Coronary artery (tissue), 2 donors: Measurements from ENCODE around the gene AGBL1.

ENCODE experiments used
- DNase-seq: peaks from one replicate; pipeline ENCODE4 v3.0.0-alpha.2; 2017; ENCODE audit warnings: low spot score
- H3K27ac ChIP-seq, 2 donors: fragments of 200-600 bp; sonication (generic); one replicate each; pipeline ENCODE4 v1.5.1; 2016 to 2019
- H3K4me3 ChIP-seq: fragments of 200-600 bp; sonication (generic); 2 replicates; pipeline ENCODE4 v1.5.1; 2016; ENCODE audit warnings: mild to moderate bottlenecking, moderate library complexity
- TF ChIP-seq, protein P1 (sequence below): fragments of 200-600 bp; sonication (generic); IDR thresholded peaks from one replicate; pipeline ENCODE4 v1.5.1; 2019; ENCODE audit warnings: antibody characterized with exemption

The AGBL1 gene

DNA sequence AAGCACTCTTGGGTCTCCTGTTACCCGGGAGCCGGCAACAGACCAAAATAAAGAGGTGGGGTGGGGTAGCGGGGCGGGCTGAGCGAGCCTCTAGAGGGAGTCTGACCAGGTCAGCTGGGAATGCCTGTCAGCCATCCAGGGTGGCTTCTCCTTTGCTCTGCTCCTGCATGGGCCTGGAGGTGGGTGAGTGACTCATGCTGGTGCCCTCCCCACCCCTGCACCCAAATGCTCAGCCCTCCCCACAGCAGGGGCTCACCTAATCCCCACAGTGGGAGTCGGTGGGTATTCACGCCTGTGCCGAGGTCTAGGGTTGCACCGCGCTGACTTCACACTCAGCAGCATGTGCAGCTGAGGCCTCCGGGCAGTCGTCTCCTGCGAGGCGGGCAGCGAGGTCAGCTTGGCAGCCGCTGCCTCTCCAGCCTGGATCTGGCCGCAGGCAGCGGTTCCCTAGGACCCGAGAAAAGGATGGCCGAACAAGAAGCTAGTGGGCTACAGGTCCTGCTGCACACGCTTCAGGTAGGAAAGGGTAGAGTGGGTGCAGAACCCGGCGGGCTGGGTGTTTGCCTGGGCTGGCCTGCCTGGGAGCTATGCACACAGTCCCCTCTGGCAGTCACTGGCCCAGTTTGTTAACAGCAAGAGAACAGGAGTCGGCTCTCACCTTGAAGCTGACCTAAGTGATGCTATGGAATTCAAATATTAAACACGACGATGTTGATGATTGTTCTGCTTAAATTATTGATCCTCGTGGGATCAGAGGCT lies at the start of gene AGBL1:
TSS of gene AGBL1 (plus strand) at position 364 of the 759 bp plus-strand sequence.
- DNase-seq: no peak
- TF ChIP-seq, protein P1, sequence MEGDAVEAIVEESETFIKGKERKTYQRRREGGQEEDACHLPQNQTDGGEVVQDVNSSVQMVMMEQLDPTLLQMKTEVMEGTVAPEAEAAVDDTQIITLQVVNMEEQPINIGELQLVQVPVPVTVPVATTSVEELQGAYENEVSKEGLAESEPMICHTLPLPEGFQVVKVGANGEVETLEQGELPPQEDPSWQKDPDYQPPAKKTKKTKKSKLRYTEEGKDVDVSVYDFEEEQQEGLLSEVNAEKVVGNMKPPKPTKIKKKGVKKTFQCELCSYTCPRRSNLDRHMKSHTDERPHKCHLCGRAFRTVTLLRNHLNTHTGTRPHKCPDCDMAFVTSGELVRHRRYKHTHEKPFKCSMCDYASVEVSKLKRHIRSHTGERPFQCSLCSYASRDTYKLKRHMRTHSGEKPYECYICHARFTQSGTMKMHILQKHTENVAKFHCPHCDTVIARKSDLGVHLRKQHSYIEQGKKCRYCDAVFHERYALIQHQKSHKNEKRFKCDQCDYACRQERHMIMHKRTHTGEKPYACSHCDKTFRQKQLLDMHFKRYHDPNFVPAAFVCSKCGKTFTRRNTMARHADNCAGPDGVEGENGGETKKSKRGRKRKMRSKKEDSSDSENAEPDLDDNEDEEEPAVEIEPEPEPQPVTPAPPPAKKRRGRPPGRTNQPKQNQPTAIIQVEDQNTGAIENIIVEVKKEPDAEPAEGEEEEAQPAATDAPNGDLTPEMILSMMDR: no peak

DNA sequence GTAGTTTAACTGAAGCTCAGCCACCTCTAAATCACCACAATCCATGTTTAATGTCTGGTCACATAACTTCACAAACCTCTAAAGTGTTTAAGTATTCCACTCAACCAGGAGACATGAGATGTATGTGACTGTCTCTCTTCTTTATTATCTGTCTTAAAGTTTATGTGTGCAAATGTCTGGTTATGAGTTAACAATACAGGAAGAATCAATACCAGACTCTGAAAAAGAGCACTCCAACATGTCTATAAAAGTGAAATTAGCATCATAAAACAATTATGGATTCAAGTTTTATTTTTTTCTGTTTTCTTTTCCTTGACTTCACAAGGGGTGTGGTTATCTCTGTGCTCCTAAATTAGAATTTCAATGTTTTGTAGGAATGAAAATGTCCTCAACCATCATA lies 44.8 kb upstream of the AGBL1 start:
- no peak for DNase-seq
- Histone ChIP-seq H3K4me3 (no peak overlapping the region), H3K27ac (no peak overlapping the region)
- TF ChIP-seq, protein P1: no peak

More for the DNA sequence above, at the start of gene AGBL1:
- H3K27ac ChIP-seq: no peak within 1 kb of the TSS
- H3K4me3 ChIP-seq: no peak within 1 kb of the TSS

DNA sequence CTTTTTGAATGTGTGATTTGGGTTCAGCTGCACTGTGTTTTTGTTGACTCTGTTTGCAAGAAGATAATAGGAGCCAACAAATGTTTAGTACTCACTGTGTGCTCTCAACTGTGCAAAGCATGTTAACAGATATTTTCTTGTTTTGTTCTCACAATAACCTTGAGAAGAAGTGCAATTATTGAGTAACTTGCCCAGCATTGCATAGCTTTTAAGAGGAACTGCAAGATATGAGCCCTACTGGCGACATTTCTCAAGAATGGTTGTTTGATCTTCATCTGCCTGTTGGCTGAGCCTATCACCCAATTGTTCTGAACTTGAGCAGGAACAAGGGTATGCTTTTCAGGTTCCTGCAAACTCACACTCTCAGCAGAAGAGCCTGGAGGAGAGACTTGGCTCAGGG lies 43.4 kb upstream of the AGBL1 start:
- TF ChIP-seq, protein P1: no peak
- no peak for DNase-seq
- Histone ChIP-seq H3K27ac (no peak overlapping the region), H3K4me3 (no peak overlapping the region)

DNA sequence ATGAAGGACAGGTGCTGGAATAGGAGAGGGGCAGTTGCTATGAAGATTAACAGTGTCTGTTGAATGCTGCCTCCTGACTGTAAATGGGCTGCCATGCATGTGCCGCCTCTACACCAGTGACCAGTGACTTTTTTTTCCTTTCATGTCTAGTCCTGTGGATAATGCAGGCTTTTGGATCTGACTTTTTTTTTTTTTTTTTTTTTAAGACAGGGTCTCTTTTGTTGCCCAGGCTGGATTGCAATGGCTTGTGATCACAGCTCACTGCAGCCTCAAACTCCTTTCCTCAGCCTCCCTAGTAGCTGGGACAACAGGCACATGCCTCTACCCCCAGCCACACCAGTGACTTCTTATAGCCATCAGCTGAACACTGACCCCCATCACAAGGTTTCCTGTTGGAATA lies 41.2 kb upstream of the AGBL1 start:
- no peak for DNase-seq
- no peak overlapping the region for H3K27ac ChIP-seq
- H3K4me3 ChIP-seq: no peak overlapping the region
- TF ChIP-seq, protein P1: no peak

DNA sequence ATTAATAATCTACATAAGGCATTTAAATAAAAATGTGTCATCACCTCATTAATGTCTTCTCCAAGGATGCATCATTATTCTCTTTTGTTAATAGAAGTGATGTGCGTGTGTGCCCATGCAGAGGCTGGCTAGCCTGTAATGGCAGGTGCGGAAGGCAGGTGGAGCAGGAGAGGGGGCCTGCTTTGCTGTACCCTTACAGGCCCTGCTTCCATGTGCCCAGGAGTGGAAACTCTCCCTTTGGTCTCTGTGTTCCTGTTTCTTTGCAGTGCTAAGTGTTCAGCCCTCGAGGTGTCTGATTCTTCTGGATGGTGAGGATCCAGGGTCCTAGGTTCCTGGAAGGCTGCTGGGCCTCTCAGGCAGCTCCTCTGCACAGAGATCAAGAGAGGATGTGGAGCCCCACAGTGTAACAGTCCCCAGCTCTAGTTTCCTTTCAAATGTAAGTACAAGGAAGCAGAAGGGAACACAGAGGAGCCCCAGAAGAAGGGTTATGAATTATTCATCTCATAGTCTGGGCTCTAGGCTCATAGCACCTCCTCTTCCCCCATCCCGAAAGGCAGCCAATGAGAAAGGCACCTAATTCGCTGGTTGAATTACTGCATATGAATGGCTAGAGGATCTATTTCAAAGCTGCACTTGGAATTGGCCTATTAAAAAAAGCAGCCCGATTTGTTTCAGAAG lies 39.2 kb upstream of the AGBL1 start:
- H3K27ac ChIP-seq: no peak overlapping the region
- DNase-seq: no peak
- TF ChIP-seq, protein P1: no peak
- no peak overlapping the region for H3K4me3 ChIP-seq

DNA sequence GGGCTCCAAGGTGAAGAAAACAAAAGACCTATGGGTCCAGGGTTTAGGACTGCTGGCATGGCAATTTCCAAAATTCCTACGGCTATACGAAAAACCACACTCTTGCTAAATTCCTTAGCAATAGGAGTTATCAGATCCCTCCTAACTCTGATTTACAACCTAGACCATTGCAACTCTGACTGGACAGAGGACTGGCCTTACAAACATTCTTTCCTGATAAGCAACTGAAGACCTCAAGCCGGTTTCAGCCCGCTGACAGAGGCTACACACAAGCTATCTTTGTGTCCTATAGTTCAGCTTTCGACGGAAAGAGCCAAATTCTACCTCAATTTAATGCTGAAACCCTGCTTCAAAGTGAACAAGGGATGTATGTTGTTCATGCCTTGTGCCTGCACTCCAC lies 38.3 kb upstream of the AGBL1 start:
- H3K4me3 ChIP-seq: no peak overlapping the region
- DNase-seq: no peak
- H3K27ac ChIP-seq: no peak overlapping the region
- TF ChIP-seq, protein P1: no peak

DNA sequence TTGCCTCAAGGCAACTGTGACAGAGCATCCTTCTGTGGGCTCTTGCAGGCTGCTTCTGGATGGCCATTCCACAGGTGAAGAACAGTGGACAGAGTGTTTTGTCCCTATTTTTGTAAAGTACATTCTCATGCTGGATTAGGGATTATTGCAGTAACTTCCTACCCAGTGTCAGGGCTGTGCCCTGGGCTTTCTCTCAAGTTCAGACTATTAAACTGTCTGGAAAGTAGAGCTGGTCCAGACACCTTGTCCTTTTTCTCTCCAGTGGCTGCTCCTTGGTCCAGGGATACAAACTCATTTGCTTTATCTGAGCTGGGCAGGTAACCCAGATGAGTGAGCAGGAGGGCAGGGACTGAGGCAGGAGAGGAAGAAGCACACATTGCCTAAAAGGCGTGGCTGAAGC lies 37.4 kb upstream of the AGBL1 start:
- TF ChIP-seq, protein P1: no peak
- Histone ChIP-seq H3K4me3 (no peak overlapping the region), H3K27ac (no peak overlapping the region)
- no peak for DNase-seq
